NB4 (cell line): ENCODE data around the gene CHCHD3.

ENCODE experiments used
- CTCF ChIP-seq: IDR thresholded peaks from one replicate; pipeline ENCODE4 v1.5.1; 2012; ENCODE audit warnings: low read depth, low read length
- MYC ChIP-seq: IDR thresholded peaks from 2 replicates; pipeline ENCODE4 v1.6.1; 2011; ENCODE audit warnings: low read depth, low read length
- POLR2A ChIP-seq: IDR thresholded peaks from 2 replicates; pipeline ENCODE4 v1.6.1; 2011; ENCODE audit warnings: mild to moderate bottlenecking; ENCODE audit not compliant: insufficient read length; ENCODE audit errors: extremely low read depth

DNA sequence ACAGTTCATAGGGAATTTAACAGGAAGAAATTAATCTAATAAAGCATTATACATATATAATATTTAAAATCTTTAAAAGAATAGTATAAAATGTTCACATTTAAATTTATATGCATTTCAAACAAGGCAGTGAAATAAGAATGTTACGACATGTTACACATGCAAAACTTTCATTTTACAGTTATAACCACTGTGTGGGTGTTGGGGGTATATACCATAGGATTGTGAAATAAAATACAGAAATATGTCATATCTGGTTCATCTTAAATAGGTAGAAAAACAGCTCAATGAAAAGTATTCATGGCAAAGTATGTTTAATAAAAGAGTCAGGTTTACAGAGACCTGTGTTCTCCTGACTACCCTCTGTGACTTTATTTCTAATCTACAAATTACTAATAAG, 45.6 kb downstream of the CHCHD3 start:
- no peak for TF ChIP-seq CTCF
- TF ChIP-seq POLR2A: no peak
- TF ChIP-seq MYC: no peak; the same call in 1 of the 2 replicates
